ENCODE results near the gene CACNA1H.

- TF ChIP-seq, protein P1, sequence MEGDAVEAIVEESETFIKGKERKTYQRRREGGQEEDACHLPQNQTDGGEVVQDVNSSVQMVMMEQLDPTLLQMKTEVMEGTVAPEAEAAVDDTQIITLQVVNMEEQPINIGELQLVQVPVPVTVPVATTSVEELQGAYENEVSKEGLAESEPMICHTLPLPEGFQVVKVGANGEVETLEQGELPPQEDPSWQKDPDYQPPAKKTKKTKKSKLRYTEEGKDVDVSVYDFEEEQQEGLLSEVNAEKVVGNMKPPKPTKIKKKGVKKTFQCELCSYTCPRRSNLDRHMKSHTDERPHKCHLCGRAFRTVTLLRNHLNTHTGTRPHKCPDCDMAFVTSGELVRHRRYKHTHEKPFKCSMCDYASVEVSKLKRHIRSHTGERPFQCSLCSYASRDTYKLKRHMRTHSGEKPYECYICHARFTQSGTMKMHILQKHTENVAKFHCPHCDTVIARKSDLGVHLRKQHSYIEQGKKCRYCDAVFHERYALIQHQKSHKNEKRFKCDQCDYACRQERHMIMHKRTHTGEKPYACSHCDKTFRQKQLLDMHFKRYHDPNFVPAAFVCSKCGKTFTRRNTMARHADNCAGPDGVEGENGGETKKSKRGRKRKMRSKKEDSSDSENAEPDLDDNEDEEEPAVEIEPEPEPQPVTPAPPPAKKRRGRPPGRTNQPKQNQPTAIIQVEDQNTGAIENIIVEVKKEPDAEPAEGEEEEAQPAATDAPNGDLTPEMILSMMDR (IDR thresholded peaks at IDR 0.05; ENCODE audit: poor library complexity): no peak
- TF ChIP-seq EZH2phosphoT487 (IDR thresholded peaks at IDR 0.05; ENCODE audit: low read depth, severe bottlenecking, unreplicated experiment): no peak
- no peak for TF ChIP-seq EZH2 (IDR thresholded peaks at IDR 0.05; ENCODE audit: borderline replicate concordance)
These were observed 46.6 kb downstream of the CACNA1H start for GRCh38 chr16:1199347-1200013.
